ENCODE data around the gene ALK. TPM values are rescaled to one million over a fixed set of nuclear protein-coding genes. Genes with fewer than 3 reads are reported as not detected.

The ALK gene
- total RNA-seq, 1 experiment from 2014 or later: 0.87 TPM

- H3K36me3 ChIP-seq (ENCODE audit: low read depth, low read length): no peaks in the 10 kb centered on the region
- no peak overlapping the region for H3K4me3 ChIP-seq (ENCODE audit: low read length)
- CTCF ChIA-PET: no interaction called here
- H3K9me2 ChIP-seq (replicated peaks; ENCODE audit: low read length): no peaks in the 10 kb centered on the region
- no peak overlapping the region for H3K9ac ChIP-seq (ENCODE audit: low read length)
- H3K79me2 ChIP-seq (ENCODE audit: low read length): no peaks in the 10 kb centered on the region
- TF ChIP-seq EZH2 (IDR thresholded peaks at IDR 0.05; ENCODE audit: low read length, unreplicated experiment): no peak
- no peak for TF ChIP-seq CTCF (conservative IDR thresholded peaks at IDR 0.05; ENCODE audit: low read depth, low read length)
- TF ChIP-seq EZH2phosphoT487 (IDR thresholded peaks at IDR 0.05; ENCODE audit: borderline replicate concordance, low read length): no peak
- DNase-seq (no peak), ATAC-seq (no peak)
- no peak overlapping the region for H3K27ac ChIP-seq (ENCODE audit: low read length)
- H2AFZ ChIP-seq (ENCODE audit: low read length): no peak overlapping the region
- intact Hi-C loops (cut with micrococcal nuclease): no loop called here
- no peaks in the 10 kb centered on the region for H3K27me3 ChIP-seq (ENCODE audit: low read length)
- H3K4me1 ChIP-seq (ENCODE audit: insufficient read depth, low read length): no peaks in the 10 kb centered on the region
- no peaks in the 10 kb centered on the region for H3F3A ChIP-seq (ENCODE audit: low read length, unreplicated experiment)
- BruUV-seq (replicated peaks): no TSS peak
- no peak overlapping the region for H3K4me2 ChIP-seq (ENCODE audit: low read length)
- POLR2A ChIA-PET (ENCODE audit: unreplicated experiment): no interaction called here
- H3K9me3 ChIP-seq (ENCODE audit: low read length): no peaks in the 10 kb centered on the region
- no peaks in the 10 kb centered on the region for H4K20me1 ChIP-seq (ENCODE audit: low read length)
Observed at GRCh38 chr2:29562896-29563295, 358.5 kb downstream of the ALK start.

- TF ChIP-seq EZH2 (IDR thresholded peaks at IDR 0.05; ENCODE audit: low read length, unreplicated experiment) (no peak), EZH2phosphoT487 (IDR thresholded peaks at IDR 0.05; ENCODE audit: borderline replicate concordance, low read length) (no peak), CTCF (conservative IDR thresholded peaks at IDR 0.05; ENCODE audit: low read depth, low read length) (no peak)
- CTCF ChIA-PET: no interaction called here
- intact Hi-C loops (cut with micrococcal nuclease): no loop called here
Observed at GRCh38 chr2:29562319-29562718, 359.1 kb downstream of the ALK start.

GRCh38 chr2:29561628-29562027, 359.8 kb downstream of the ALK start:
- POLR2A ChIA-PET (ENCODE audit: unreplicated experiment): interaction anchor here (0.5 kb wide), 1 partner anchor 15 kb away, joined by 5 read pairs; no protein-coding TSS in a partner anchor
- intact Hi-C loops (cut with micrococcal nuclease): no loop called here

More at GRCh38 chr2:29562319-29562718, 359.1 kb downstream of the ALK start:
- Histone ChIP-seq H3K9ac (ENCODE audit: low read length) (no peak overlapping the region), H3K36me3 (ENCODE audit: low read depth, low read length) (no peaks in the 10 kb centered on the region), H3K4me2 (ENCODE audit: low read length) (no peak overlapping the region), H3K79me2 (ENCODE audit: low read length) (no peaks in the 10 kb centered on the region), H2AFZ (ENCODE audit: low read length) (no peak overlapping the region), H3K27me3 (ENCODE audit: low read length) (no peaks in the 10 kb centered on the region), H3F3A (ENCODE audit: low read length, unreplicated experiment) (no peaks in the 10 kb centered on the region), H3K4me3 (ENCODE audit: low read length) (no peak overlapping the region), H3K9me3 (ENCODE audit: low read length) (no peaks in the 10 kb centered on the region), H3K4me1 (ENCODE audit: insufficient read depth, low read length) (no peaks in the 10 kb centered on the region), H3K9me2 (replicated peaks; ENCODE audit: low read length) (no peaks in the 10 kb centered on the region), H3K27ac (ENCODE audit: low read length) (no peak overlapping the region), H4K20me1 (ENCODE audit: low read length) (no peaks in the 10 kb centered on the region)
- POLR2A ChIA-PET (ENCODE audit: unreplicated experiment): no interaction called here
- ATAC-seq (no peak), DNase-seq (no peak)
- no TSS peak for BruUV-seq (replicated peaks)

More at GRCh38 chr2:29561628-29562027, 359.8 kb downstream of the ALK start:
- Histone ChIP-seq H3K36me3 (ENCODE audit: low read depth, low read length) (no peaks in the 10 kb centered on the region), H3K27ac (ENCODE audit: low read length) (no peak overlapping the region), H3K27me3 (ENCODE audit: low read length) (no peaks in the 10 kb centered on the region), H3K4me3 (ENCODE audit: low read length) (no peak overlapping the region), H3K9me2 (replicated peaks; ENCODE audit: low read length) (no peaks in the 10 kb centered on the region), H3F3A (ENCODE audit: low read length, unreplicated experiment) (no peaks in the 10 kb centered on the region), H2AFZ (ENCODE audit: low read length) (no peak overlapping the region), H3K4me1 (ENCODE audit: insufficient read depth, low read length) (no peaks in the 10 kb centered on the region), H3K4me2 (ENCODE audit: low read length) (no peak overlapping the region), H3K9ac (ENCODE audit: low read length) (no peak overlapping the region), H3K9me3 (ENCODE audit: low read length) (no peaks in the 10 kb centered on the region), H3K79me2 (ENCODE audit: low read length) (no peaks in the 10 kb centered on the region), H4K20me1 (ENCODE audit: low read length) (no peaks in the 10 kb centered on the region)
- no peak for ATAC-seq
- CTCF ChIA-PET: no interaction called here
- no TSS peak for BruUV-seq (replicated peaks)
- no peak for DNase-seq
- TF ChIP-seq EZH2 (IDR thresholded peaks at IDR 0.05; ENCODE audit: low read length, unreplicated experiment) (no peak), CTCF (conservative IDR thresholded peaks at IDR 0.05; ENCODE audit: low read depth, low read length) (no peak), EZH2phosphoT487 (IDR thresholded peaks at IDR 0.05; ENCODE audit: borderline replicate concordance, low read length) (no peak)
